HEK293 (cell line): ENCODE data around the gene HOXA6.

Experiments used
- OSR2 ChIP-seq: fragments of 450-650 bp; formaldehyde crosslinking; IDR thresholded peaks from 2 replicates; pipeline ENCODE4 v1.5.1; 2016; ENCODE audit warnings: missing biosample characterization, missing genetic modification characterization
- WT1 ChIP-seq: fragments of 450-650 bp; formaldehyde crosslinking; IDR thresholded peaks from 2 replicates; pipeline ENCODE4 v1.5.1; 2016; ENCODE audit warnings: missing biosample characterization, missing genetic modification characterization
- YY2 ChIP-seq: fragments of 450-650 bp; formaldehyde crosslinking; IDR thresholded peaks from 2 replicates; pipeline ENCODE4 v1.5.1; 2016; ENCODE audit warnings: missing biosample characterization, missing genetic modification characterization
- ZBTB44 ChIP-seq: fragments of 450-650 bp; IDR thresholded peaks from 2 replicates; pipeline ENCODE4 v1.5.1; 2018; ENCODE audit warnings: missing biosample characterization, mild to moderate bottlenecking, missing genetic modification characterization
- ZNF157 ChIP-seq: fragments of 450-650 bp; formaldehyde crosslinking; IDR thresholded peaks from 2 replicates; pipeline ENCODE4 v1.5.1; 2016; ENCODE audit warnings: missing biosample characterization, missing genetic modification characterization
- ZNF16 ChIP-seq: fragments of 450-650 bp; formaldehyde crosslinking; IDR thresholded peaks from 2 replicates; pipeline ENCODE4 v1.5.1; 2016; ENCODE audit warnings: low read depth, missing biosample characterization, missing genetic modification characterization
- ZNF169 ChIP-seq: fragments of 450-650 bp; formaldehyde crosslinking; IDR thresholded peaks from 2 replicates; pipeline ENCODE4 v1.5.1; 2016; ENCODE audit warnings: missing biosample characterization, missing genetic modification characterization
- ZNF266 ChIP-seq: fragments of 450-650 bp; formaldehyde crosslinking; IDR thresholded peaks from 2 replicates; pipeline ENCODE4 v1.5.1; 2016; ENCODE audit warnings: missing biosample characterization, missing genetic modification characterization, low read depth
- ZNF354C ChIP-seq: fragments of 450-650 bp; formaldehyde crosslinking; IDR thresholded peaks from 2 replicates; pipeline ENCODE4 v1.5.1; 2016; ENCODE audit warnings: missing biosample characterization, missing genetic modification characterization, low read depth, borderline replicate concordance
- ZNF416 ChIP-seq: fragments of 450-650 bp; formaldehyde crosslinking; IDR thresholded peaks from 2 replicates; pipeline ENCODE4 v1.5.1; 2016; ENCODE audit warnings: missing biosample characterization, missing genetic modification characterization
- ZNF426 ChIP-seq: fragments of 450-650 bp; formaldehyde crosslinking; IDR thresholded peaks from 2 replicates; pipeline ENCODE4 v1.5.1; 2017; ENCODE audit warnings: missing biosample characterization, missing genetic modification characterization, mild to moderate bottlenecking, inconsistent platforms, moderate library complexity
- ZNF48 ChIP-seq: fragments of 450-650 bp; formaldehyde crosslinking; IDR thresholded peaks from 2 replicates; pipeline ENCODE4 v1.5.1; 2016; ENCODE audit warnings: missing biosample characterization, missing genetic modification characterization
- ZNF544 ChIP-seq: fragments of 450-650 bp; formaldehyde crosslinking; IDR thresholded peaks from 2 replicates; pipeline ENCODE4 v1.5.0; 2017; ENCODE audit warnings: missing biosample characterization, missing genetic modification characterization
- ZNF654 ChIP-seq: fragments of 450-650 bp; formaldehyde crosslinking; IDR thresholded peaks from 2 replicates; pipeline ENCODE4 v1.5.1; 2016; ENCODE audit warnings: low read depth, missing biosample characterization, missing genetic modification characterization
- ZNF701 ChIP-seq: fragments of 450-650 bp; formaldehyde crosslinking; IDR thresholded peaks from 2 replicates; pipeline ENCODE4 v1.5.1; 2016; ENCODE audit warnings: missing biosample characterization, missing genetic modification characterization
- ZNF704 ChIP-seq: fragments of 450-650 bp; formaldehyde crosslinking; IDR thresholded peaks from 2 replicates; pipeline ENCODE4 v1.5.1; 2016; ENCODE audit warnings: missing biosample characterization, missing genetic modification characterization
- ZNF792 ChIP-seq: fragments of 450-650 bp; formaldehyde crosslinking; IDR thresholded peaks from 2 replicates; pipeline ENCODE4 v1.5.1; 2016; ENCODE audit warnings: missing biosample characterization, missing genetic modification characterization
- ZNF837 ChIP-seq: fragments of 450-650 bp; formaldehyde crosslinking; IDR thresholded peaks from 2 replicates; pipeline ENCODE4 v1.5.1; 2016; ENCODE audit warnings: missing biosample characterization, missing genetic modification characterization
- TF ChIP-seq, protein P1 (sequence below): fragments of 450-650 bp; formaldehyde crosslinking; IDR thresholded peaks from 2 replicates; pipeline ENCODE4 v1.5.1; 2016; ENCODE audit warnings: missing biosample characterization, missing genetic modification characterization

HOXA6 gene

GRCh38 chr7:27095897-27096767, 51.4 kb downstream of the HOXA6 start, which contains the start of gene HOXA1 (continued):
- no peak for TF ChIP-seq ZNF157 (tag by site-specific recombination)
- TF ChIP-seq ZNF654 (tag by site-specific recombination): no peak
- TF ChIP-seq ZNF169: no peak
- peak; percentile 80 for TF ChIP-seq ZBTB44 (tag by site-specific recombination)
- no peak for TF ChIP-seq ZNF416 (tag by site-specific recombination)
- no peak for TF ChIP-seq ZNF704 (tag by site-specific recombination)
- peak; percentile 78 for TF ChIP-seq OSR2
- TF ChIP-seq, protein P1, sequence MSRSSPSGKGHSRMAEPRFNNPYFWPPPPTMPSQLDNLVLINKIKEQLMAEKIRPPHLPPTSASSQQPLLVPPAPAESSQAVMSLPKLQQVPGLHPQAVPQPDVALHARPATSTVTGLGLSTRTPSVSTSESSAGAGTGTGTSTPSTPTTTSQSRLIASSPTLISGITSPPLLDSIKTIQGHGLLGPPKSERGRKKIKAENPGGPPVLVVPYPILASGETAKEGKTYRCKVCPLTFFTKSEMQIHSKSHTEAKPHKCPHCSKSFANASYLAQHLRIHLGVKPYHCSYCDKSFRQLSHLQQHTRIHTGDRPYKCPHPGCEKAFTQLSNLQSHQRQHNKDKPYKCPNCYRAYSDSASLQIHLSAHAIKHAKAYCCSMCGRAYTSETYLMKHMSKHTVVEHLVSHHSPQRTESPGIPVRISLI: no peak
- TF ChIP-seq ZNF16: no peak
- no peak for TF ChIP-seq ZNF354C (tag by site-specific recombination)
- TF ChIP-seq ZNF266: no peak
- no peak for TF ChIP-seq ZNF426
- no peak for TF ChIP-seq YY2 (tag by site-specific recombination)
- TF ChIP-seq ZNF701 (tag by site-specific recombination): no peak
- TF ChIP-seq ZNF544 (tag by site-specific recombination): no peak
- TF ChIP-seq ZNF48 (tag by site-specific recombination): no peak
- TF ChIP-seq WT1 (tag by site-specific recombination): 0 out of 2 replicates have a peak, but pooled peaks have one; percentile 34
- no peak for TF ChIP-seq ZNF837 (tag by site-specific recombination)
- TF ChIP-seq ZNF792 (tag by site-specific recombination): no peak
- TF ChIP-seq, all 188 proteins: peak for 42
